GM23248 (cell line): ENCODE measurements around the gene GJC2.

Experiments used
- EZH2 ChIP-seq: fragments of 200-600 bp; sonication (generic); IDR thresholded peaks from 2 replicates; pipeline ENCODE4 v1.6.1; 2018; ENCODE audit warnings: antibody characterized with exemption, mild to moderate bottlenecking; ENCODE audit not compliant: insufficient read depth, poor library complexity, severe bottlenecking
- EZH2phosphoT487 ChIP-seq: fragments of 200-600 bp; sonication (generic); IDR thresholded peaks from 2 replicates; pipeline ENCODE4 v1.6.1; 2018; ENCODE audit warnings: antibody characterized with exemption, moderate library complexity, mild to moderate bottlenecking, low read depth; ENCODE audit not compliant: insufficient read depth

GRCh38 chr1:228139931-228140723 lies 9.6 kb upstream of the GJC2 start, which contains the start of gene GUK1:
- TF ChIP-seq EZH2: no peak
- no peak for TF ChIP-seq EZH2phosphoT487
